ENCODE data around the gene DRD3. TPM values are rescaled to one million over a fixed set of nuclear protein-coding genes. Genes with fewer than 3 reads are reported as not detected.

The DRD3 gene
- total RNA-seq, 1 experiment from 2014 or later, result not detected

- Histone ChIP-seq H3K14ac (ENCODE audit: insufficient read depth, low read length) (no peak overlapping the region), H3K4me2 (ENCODE audit: insufficient read depth, insufficient read length, low read length) (no peak overlapping the region), H2BK120ac (ENCODE audit: low read depth, low read length, poor library complexity, severe bottlenecking) (no peak overlapping the region), H3K23me2 (ENCODE audit: insufficient read length, low read depth, low read length, poor library complexity, severe bottlenecking) (no peaks in the 10 kb centered on the region), H3K4me1 (ENCODE audit: insufficient read depth, low read length) (peaks cover 5% of the 10 kb centered on the region), H3K4ac (ENCODE audit: low read depth, low read length) (no peak overlapping the region), H2AFZ (ENCODE audit: low read length) (no peak overlapping the region), H4K5ac (ENCODE audit: insufficient read length, low read depth, low read length) (no peak overlapping the region), H2BK12ac (ENCODE audit: insufficient read length, low read depth, low read length) (no peak overlapping the region), H3K27me3 (ENCODE audit: insufficient read depth, low read length) (no peaks in the 10 kb centered on the region; the same call in 1 of the 2 replicates), H2AK5ac (ENCODE audit: insufficient read length, low read length) (no peak overlapping the region), H3K79me1 (ENCODE audit: insufficient read depth, low read depth, low read length, poor library complexity, severe bottlenecking) (no peaks in the 10 kb centered on the region), H2BK5ac (ENCODE audit: insufficient read length, low read length) (no peak overlapping the region), H4K20me1 (ENCODE audit: control insufficient read depth, insufficient read depth, insufficient read length) (no peaks in the 10 kb centered on the region), H3K79me2 (ENCODE audit: insufficient read depth, low read length) (no peaks in the 10 kb centered on the region), H2BK20ac (ENCODE audit: low read depth, low read length, poor library complexity, severe bottlenecking) (no peak overlapping the region), H3K27ac (ENCODE audit: insufficient read length, low read depth, low read length) (no peak overlapping the region), H3K9me3 (ENCODE audit: control insufficient read depth, low read depth, low read length) (no peaks in the 10 kb centered on the region), H4K8ac (replicated peaks; ENCODE audit: insufficient read length, low read depth, low read length) (no peak overlapping the region), H2BK15ac (ENCODE audit: low read depth, low read length) (no peak overlapping the region), H3T11ph (ENCODE audit: low read length) (no peak overlapping the region), H3K18ac (ENCODE audit: insufficient read length, low read depth, low read length) (no peak overlapping the region), H3K23ac (ENCODE audit: insufficient read length, low read depth, low read length) (no peak overlapping the region), H3K9ac (ENCODE audit: extremely low read depth, insufficient read length, low read length) (no peak overlapping the region), H4K91ac (ENCODE audit: insufficient read length, low read depth, low read length) (no peak overlapping the region), H3K56ac (ENCODE audit: insufficient read length, low read depth, low read length) (no peak overlapping the region)
- peaks cover 2% of the 10 kb centered on the region for H3K27me3 Mint-ChIP-seq (ENCODE audit: low read depth)
- H3K9me3 Mint-ChIP-seq, result peaks cover 18 to 19% of the 10 kb centered on the region in 2 experiments
- no peak for TF ChIP-seq CTCF (conservative IDR thresholded peaks at IDR 0.05)
- H3K27ac Mint-ChIP-seq, result no peak overlapping the region
- H3K4me1 Mint-ChIP-seq, result peaks cover 6 to 10% of the 10 kb centered on the region in 2 experiments
- H3K36me3 Mint-ChIP-seq (ENCODE audit: insufficient read depth in 1 of 3, low read depth in 3 of 3), result peaks cover 6 to 18% (median 10%) of the 10 kb centered on the region in 3 experiments; a peak in 6 of 7 replicates
- WGBS (ENCODE audit: extremely low coverage, insufficient read length, low lambda C conversion rate), result no CpG with 5 or more reads among the region's 1 CpG
- no peak overlapping the region for H3K4me3 Mint-ChIP-seq
- no peak for DNase-seq
Observed at GRCh38 chr3:114221881-114222264, 43.0 kb upstream of the DRD3 start.

Measured in H9 (cell line).